K562 (cell line): ENCODE measurements around the gene ZNF565. TPM values are rescaled to one million over a fixed set of nuclear protein-coding genes. Genes with fewer than 3 reads are reported as not detected.

Experiments
- polyA plus RNA-seq, 8 experiments: library from polyadenylated mRNA; depleted of rRNA in 4 of 8; stranded (reverse) in 5 of 8; unstranded in 3 of 8; fragments of >200 nt; fragmentation: Nextera tagmentation in 2 of 8; fragmentation: Illumina TruSeq in 1 of 8; extraction: Ambion mirVana in 2 of 8; extraction: Trizol in 1 of 8; gene quantifications; 2 replicates each; pipeline versions ENCODE4 v1.2.1 to v1.2.3, GENCODE V29; 2011 to 2014; ENCODE audit warnings: inconsistent platforms in 1 of 8, missing spikeins in 1 of 8
- small RNA-seq: library from RNA; depleted of rRNA; stranded (forward); fragments of <200 nt; gene quantifications from one replicate; pipeline ENCODE3, GENCODE V24; 2014
- total RNA-seq, 7 experiments: library from RNA; depleted of rRNA in 6 of 7; stranded (reverse); fragments of >200 nt in 6 of 7; fragmentation: Illumina TruSeq in 2 of 7; extraction: Trizol in 2 of 7; gene quantifications; 2 replicates each; pipeline versions ENCODE4 v1.2.1 to v1.2.3, GENCODE V29; 2011 to 2021; ENCODE audit warnings: low replicate concordance in 1 of 7

The ZNF565 gene
- total and polyA plus RNA-seq, 9 of the 15 experiments (the other 6 are each of a cell fraction or from before 2014, with no cell fraction given), result 1.3 to 3.2 (median 2.6) TPM

Small RNA genes lying within 50 kb of the gene (small RNA-seq; reads per million reads assigned to genes)
- gene RF00019, result not detected

Other genes starting within 250 kb of the ZNF565 start
Only the 7 nearest of the 14 such genes appear.
- gene WDR62, start 159.8 kb downstream of the ZNF565 start, total RNA-seq (2014; rRNA removed), result 18.8 and 27.6 TPM in 2 replicates
- 7.3 and 9.5 TPM in 2 replicates for gene WDR62, start 159.8 kb downstream of the ZNF565 start, total RNA-seq (2014; rRNA removed; fragmentation: Illumina TruSeq; extraction: Trizol)
- gene WDR62, start 159.8 kb downstream of the ZNF565 start, total RNA-seq (2015; rRNA removed; fragmentation: Illumina TruSeq; extraction: Trizol), result 15.3 and 15.5 TPM in 2 replicates
- gene WDR62, start 159.8 kb downstream of the ZNF565 start, total RNA-seq (2021), result 30.1 and 32.8 TPM in 2 replicates
- gene WDR62, start 159.8 kb downstream of the ZNF565 start, polyA plus RNA-seq (2011; rRNA removed), result 10.7 and 17.7 TPM in 2 replicates
- 14.4 and 24.6 TPM in 2 replicates for gene WDR62, start 159.8 kb downstream of the ZNF565 start, polyA plus RNA-seq (2014; fragmentation: Illumina TruSeq; extraction: Trizol)
- under 1 TPM; 0.35 to 0.75 TPM for gene WDR62, start 159.8 kb downstream of the ZNF565 start, polyA plus RNA-seq (2014; fragmentation: Nextera tagmentation; extraction: Ambion mirVana)
- 22.2 and 24.5 TPM in 2 replicates for gene WDR62, start 159.8 kb downstream of the ZNF565 start, polyA plus RNA-seq (2014; rRNA removed)
- not detected in 2 replicates for gene OVOL3, start 103.5 kb downstream of the ZNF565 start, total RNA-seq (2014; rRNA removed)
- not detected in 2 replicates for gene OVOL3, start 103.5 kb downstream of the ZNF565 start, total RNA-seq (2014; rRNA removed; fragmentation: Illumina TruSeq; extraction: Trizol)
- gene OVOL3, start 103.5 kb downstream of the ZNF565 start, total RNA-seq (2015; rRNA removed; fragmentation: Illumina TruSeq; extraction: Trizol), result not detected in 2 replicates
- gene OVOL3, start 103.5 kb downstream of the ZNF565 start, total RNA-seq (2021), result not detected in 2 replicates
- not detected in 2 replicates for gene OVOL3, start 103.5 kb downstream of the ZNF565 start, polyA plus RNA-seq (2011; rRNA removed)
- not detected in 2 replicates for gene OVOL3, start 103.5 kb downstream of the ZNF565 start, polyA plus RNA-seq (2014; fragmentation: Illumina TruSeq; extraction: Trizol)
- not detected for gene OVOL3, start 103.5 kb downstream of the ZNF565 start, polyA plus RNA-seq (2014; fragmentation: Nextera tagmentation; extraction: Ambion mirVana)
- not detected in 2 replicates for gene OVOL3, start 103.5 kb downstream of the ZNF565 start, polyA plus RNA-seq (2014; rRNA removed)
- gene POLR2I, start 99.8 kb downstream of the ZNF565 start, total RNA-seq (2014; rRNA removed), result 283 and 291 TPM in 2 replicates
- gene POLR2I, start 99.8 kb downstream of the ZNF565 start, total RNA-seq (2014; rRNA removed; fragmentation: Illumina TruSeq; extraction: Trizol), result 34.3 and 51.0 TPM in 2 replicates
- 109 and 112 TPM in 2 replicates for gene POLR2I, start 99.8 kb downstream of the ZNF565 start, total RNA-seq (2015; rRNA removed; fragmentation: Illumina TruSeq; extraction: Trizol)
- gene POLR2I, start 99.8 kb downstream of the ZNF565 start, total RNA-seq (2021), result 123 and 126 TPM in 2 replicates
- gene POLR2I, start 99.8 kb downstream of the ZNF565 start, polyA plus RNA-seq (2011; rRNA removed), result 28.0 and 31.0 TPM in 2 replicates
- gene POLR2I, start 99.8 kb downstream of the ZNF565 start, polyA plus RNA-seq (2014; fragmentation: Illumina TruSeq; extraction: Trizol), result 71.8 and 112 TPM in 2 replicates
- 100 to 1,000 TPM; 197 to 235 TPM for gene POLR2I, start 99.8 kb downstream of the ZNF565 start, polyA plus RNA-seq (2014; fragmentation: Nextera tagmentation; extraction: Ambion mirVana)
- 141 and 179 TPM in 2 replicates for gene POLR2I, start 99.8 kb downstream of the ZNF565 start, polyA plus RNA-seq (2014; rRNA removed)
- gene TBCB, start 99.2 kb downstream of the ZNF565 start, total RNA-seq (2014; rRNA removed), result 99.0 and 115 TPM in 2 replicates
- gene TBCB, start 99.2 kb downstream of the ZNF565 start, total RNA-seq (2014; rRNA removed; fragmentation: Illumina TruSeq; extraction: Trizol), result 38.2 and 47.7 TPM in 2 replicates
- 57.2 and 58.9 TPM in 2 replicates for gene TBCB, start 99.2 kb downstream of the ZNF565 start, total RNA-seq (2015; rRNA removed; fragmentation: Illumina TruSeq; extraction: Trizol)
- gene TBCB, start 99.2 kb downstream of the ZNF565 start, total RNA-seq (2021), result 71.0 and 79.5 TPM in 2 replicates
- gene TBCB, start 99.2 kb downstream of the ZNF565 start, polyA plus RNA-seq (2011; rRNA removed), result 48.6 and 62.4 TPM in 2 replicates
- gene TBCB, start 99.2 kb downstream of the ZNF565 start, polyA plus RNA-seq (2014; fragmentation: Illumina TruSeq; extraction: Trizol), result 57.8 and 66.5 TPM in 2 replicates
- 1 to 10 TPM; 3.5 to 5.3 TPM for gene TBCB, start 99.2 kb downstream of the ZNF565 start, polyA plus RNA-seq (2014; fragmentation: Nextera tagmentation; extraction: Ambion mirVana)
- 109 TPM in 2 replicates for gene TBCB, start 99.2 kb downstream of the ZNF565 start, polyA plus RNA-seq (2014; rRNA removed)
- gene CAPNS1, start 74.6 kb downstream of the ZNF565 start, total RNA-seq (2014; rRNA removed), result 171 and 230 TPM in 2 replicates
- 173 and 179 TPM in 2 replicates for gene CAPNS1, start 74.6 kb downstream of the ZNF565 start, total RNA-seq (2014; rRNA removed; fragmentation: Illumina TruSeq; extraction: Trizol)
- gene CAPNS1, start 74.6 kb downstream of the ZNF565 start, total RNA-seq (2015; rRNA removed; fragmentation: Illumina TruSeq; extraction: Trizol), result 307 and 310 TPM in 2 replicates
- 400 and 436 TPM in 2 replicates for gene CAPNS1, start 74.6 kb downstream of the ZNF565 start, total RNA-seq (2021)
- gene CAPNS1, start 74.6 kb downstream of the ZNF565 start, polyA plus RNA-seq (2011; rRNA removed), result 363 and 480 TPM in 2 replicates
- gene CAPNS1, start 74.6 kb downstream of the ZNF565 start, polyA plus RNA-seq (2014; fragmentation: Illumina TruSeq; extraction: Trizol), result 576 and 589 TPM in 2 replicates
- gene CAPNS1, start 74.6 kb downstream of the ZNF565 start, polyA plus RNA-seq (2014; fragmentation: Nextera tagmentation; extraction: Ambion mirVana), result 100 to 1,000 TPM in 1 of 2 experiments, 10 to 100 TPM in 1; 77.9 to 115 TPM
- 244 and 258 TPM in 2 replicates for gene CAPNS1, start 74.6 kb downstream of the ZNF565 start, polyA plus RNA-seq (2014; rRNA removed)
- not detected in 2 replicates for gene COX7A1, start 62.2 kb downstream of the ZNF565 start, total RNA-seq (2014; rRNA removed)
- not detected in 2 replicates for gene COX7A1, start 62.2 kb downstream of the ZNF565 start, total RNA-seq (2014; rRNA removed; fragmentation: Illumina TruSeq; extraction: Trizol)
- gene COX7A1, start 62.2 kb downstream of the ZNF565 start, total RNA-seq (2015; rRNA removed; fragmentation: Illumina TruSeq; extraction: Trizol), result not detected in 2 replicates
- gene COX7A1, start 62.2 kb downstream of the ZNF565 start, total RNA-seq (2021), result not detected in 2 replicates
- gene COX7A1, start 62.2 kb downstream of the ZNF565 start, polyA plus RNA-seq (2011; rRNA removed), result not detected in 2 replicates
- not detected in 2 replicates for gene COX7A1, start 62.2 kb downstream of the ZNF565 start, polyA plus RNA-seq (2014; fragmentation: Illumina TruSeq; extraction: Trizol)
- under 1 TPM in 1 of 2 experiments, not detected in 1; 0.08 TPM for gene COX7A1, start 62.2 kb downstream of the ZNF565 start, polyA plus RNA-seq (2014; fragmentation: Nextera tagmentation; extraction: Ambion mirVana)
- not detected in 2 replicates for gene COX7A1, start 62.2 kb downstream of the ZNF565 start, polyA plus RNA-seq (2014; rRNA removed)
- gene ZNF146, start 441 bp upstream of the ZNF565 start, total RNA-seq (2014; rRNA removed), result 102 TPM in 2 replicates
- gene ZNF146, start 441 bp upstream of the ZNF565 start, total RNA-seq (2014; rRNA removed; fragmentation: Illumina TruSeq; extraction: Trizol), result 195 and 223 TPM in 2 replicates
- gene ZNF146, start 441 bp upstream of the ZNF565 start, total RNA-seq (2015; rRNA removed; fragmentation: Illumina TruSeq; extraction: Trizol), result 182 and 187 TPM in 2 replicates
- gene ZNF146, start 441 bp upstream of the ZNF565 start, total RNA-seq (2021), result 92.4 and 99.9 TPM in 2 replicates
- gene ZNF146, start 441 bp upstream of the ZNF565 start, polyA plus RNA-seq (2011; rRNA removed), result 98.8 and 124 TPM in 2 replicates
- 146 and 185 TPM in 2 replicates for gene ZNF146, start 441 bp upstream of the ZNF565 start, polyA plus RNA-seq (2014; fragmentation: Illumina TruSeq; extraction: Trizol)
- gene ZNF146, start 441 bp upstream of the ZNF565 start, polyA plus RNA-seq (2014; fragmentation: Nextera tagmentation; extraction: Ambion mirVana), result 100 to 1,000 TPM in 1 of 2 experiments, 10 to 100 TPM in 1; 36.2 to 116 TPM
- 102 and 107 TPM in 2 replicates for gene ZNF146, start 441 bp upstream of the ZNF565 start, polyA plus RNA-seq (2014; rRNA removed)